C4-2B (cell line): ENCODE results near the gene ADD2.

Source experiments
- H3K27ac ChIP-seq: fragments of 450-650 bp; 2 replicates; pipeline ENCODE4 v1.5.1; 2017
- CTCF ChIP-seq: fragments of 450-650 bp; conservative IDR thresholded peaks from 2 replicates; pipeline ENCODE4 v1.5.1; 2017; ENCODE audit warnings: mild to moderate bottlenecking
- ZFX ChIP-seq: fragments of 450-650 bp; IDR thresholded peaks from 2 replicates; pipeline ENCODE4 v1.6.1; 2017

The ADD2 gene

GRCh38 chr2:70676301-70677035 is 91.5 kb downstream of the ADD2 start:
- TF ChIP-seq ZFX = no peak
- TF ChIP-seq CTCF = no peak
- H3K27ac ChIP-seq = no peak overlapping the region

GRCh38 chr2:70675862-70676261 is 92.1 kb downstream of the ADD2 start:
- no peak overlapping the region for H3K27ac ChIP-seq
- no peak for TF ChIP-seq ZFX
- TF ChIP-seq CTCF = no peak

GRCh38 chr2:70674636-70675430 is 93.2 kb downstream of the ADD2 start:
- H3K27ac ChIP-seq = no peak overlapping the region
- TF ChIP-seq CTCF (no peak), ZFX (no peak)

- no peak overlapping the region for H3K27ac ChIP-seq
- TF ChIP-seq CTCF (no peak), ZFX (no peak)
Observed at GRCh38 chr2:70673041-70673647, 94.9 kb downstream of the ADD2 start.

- no peak overlapping the region for H3K27ac ChIP-seq
- TF ChIP-seq ZFX (no peak), CTCF (no peak)
Observed at GRCh38 chr2:70671092-70671675, 96.8 kb downstream of the ADD2 start.

- no peak overlapping the region for H3K27ac ChIP-seq
- no peak for TF ChIP-seq ZFX
- TF ChIP-seq CTCF = no peak
Observed at GRCh38 chr2:70670626-70671025, 97.4 kb downstream of the ADD2 start.

- TF ChIP-seq ZFX (no peak), CTCF (no peak)
- no peak overlapping the region for H3K27ac ChIP-seq
Observed at GRCh38 chr2:70670202-70670601, 97.8 kb downstream of the ADD2 start.
